Measurements from ENCODE around the gene CHFR.

DNA sequence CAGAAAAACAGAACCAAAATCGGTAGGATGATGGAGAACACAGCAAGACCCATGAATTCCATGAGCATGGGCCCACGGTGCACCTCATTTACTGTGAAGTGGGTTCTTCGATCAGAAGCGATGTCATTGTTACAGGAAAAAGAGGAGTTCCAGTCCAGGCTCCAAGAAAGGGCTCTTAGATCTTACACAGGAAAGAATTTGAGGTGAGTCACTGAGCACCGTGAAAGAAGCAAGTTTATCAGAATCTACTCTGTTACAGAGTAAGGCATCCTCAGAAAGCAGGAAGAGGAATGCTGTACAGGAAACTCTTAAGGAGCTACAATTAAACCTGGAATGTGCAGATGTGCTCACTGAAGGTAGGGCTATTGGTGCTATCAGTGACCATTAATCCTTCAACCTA, 11.6 kb upstream of the CHFR start:
- TF ChIP-seq POLR2A (IDR thresholded peaks at IDR 0.05; ENCODE audit: extremely low read depth, insufficient read length) (no peak), CTCF (IDR thresholded peaks at IDR 0.05; ENCODE audit: low read depth, low read length) (no peak)
- TF ChIP-seq, protein P1, sequence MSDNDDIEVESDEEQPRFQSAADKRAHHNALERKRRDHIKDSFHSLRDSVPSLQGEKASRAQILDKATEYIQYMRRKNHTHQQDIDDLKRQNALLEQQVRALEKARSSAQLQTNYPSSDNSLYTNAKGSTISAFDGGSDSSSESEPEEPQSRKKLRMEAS (IDR thresholded peaks at IDR 0.05; ENCODE audit: low read depth, low read length), result no peak
